Stimulated activated CD4-positive, alpha-beta T cell treated with anti-CD3 and anti-CD28 coated beads, TNF-alpha, amount 100 ng/mL, for 4 hours (primary cell): ENCODE measurements around the gene AOPEP.

ENCODE experiments used
- DNase-seq, 3 experiments: peaks; one replicate each; pipeline ENCODE4 v3.0.0-alpha.2; 2020; ENCODE audit warnings: low read depth in 3 of 3

Gene AOPEP

GRCh38 chr9:95096381-95096780 is 369.9 kb downstream of the AOPEP start:
- no peak for DNase-seq

GRCh38 chr9:95096807-95097206 is 370.3 kb downstream of the AOPEP start:
- no peak for DNase-seq

- no peak for DNase-seq
Measured at GRCh38 chr9:95097279-95097678, 370.8 kb downstream of the AOPEP start.

GRCh38 chr9:95098391-95098921 is 372.0 kb downstream of the AOPEP start:
- DNase-seq = no peak

- DNase-seq = no peak
Measured at GRCh38 chr9:95099321-95100070, 373.0 kb downstream of the AOPEP start.

- no peak for DNase-seq
Measured at GRCh38 chr9:95100071-95100627, 373.6 kb downstream of the AOPEP start.

- DNase-seq = no peak
Measured at GRCh38 chr9:95101326-95101725, 374.8 kb downstream of the AOPEP start.

GRCh38 chr9:95102001-95102433 is 375.5 kb downstream of the AOPEP start:
- DNase-seq = no peak

GRCh38 chr9:95102572-95102971 is 376.1 kb downstream of the AOPEP start:
- DNase-seq = no peak

- no peak for DNase-seq
Measured at GRCh38 chr9:95103281-95103771, 376.8 kb downstream of the AOPEP start.

- no peak for DNase-seq
Measured at GRCh38 chr9:95103871-95104580, 377.5 kb downstream of the AOPEP start.

- no peak for DNase-seq
Measured at GRCh38 chr9:95104581-95104960, 378.1 kb downstream of the AOPEP start.

GRCh38 chr9:95104980-95105379 is 378.5 kb downstream of the AOPEP start:
- DNase-seq = no peak

GRCh38 chr9:95105519-95106287 is 379.2 kb downstream of the AOPEP start:
- no peak for DNase-seq

- DNase-seq = no peak
Measured at GRCh38 chr9:95107001-95107749, 380.7 kb downstream of the AOPEP start.

- DNase-seq = no peak
Measured at GRCh38 chr9:95107976-95108375, 381.5 kb downstream of the AOPEP start.

- no peak for DNase-seq
Measured at GRCh38 chr9:95108777-95109176, 382.3 kb downstream of the AOPEP start.

- DNase-seq = no peak
Measured at GRCh38 chr9:95109456-95109855, 383.0 kb downstream of the AOPEP start.

- DNase-seq = no peak
Measured at GRCh38 chr9:95110921-95111525, 384.5 kb downstream of the AOPEP start.

GRCh38 chr9:95111716-95112115 is 385.2 kb downstream of the AOPEP start:
- no peak for DNase-seq
